Right atrium auricular region (tissue), 2 donors: ENCODE results near the gene DNAH5. TPM values are rescaled to one million over a fixed set of nuclear protein-coding genes. Genes with fewer than 3 reads are reported as not detected.

ENCODE experiments used
- DNase-seq: peaks from one replicate; pipeline ENCODE4 v3.0.0-alpha.2; 2019; ENCODE audit warnings: low spot score
- H3K27ac ChIP-seq, 2 donors: fragments of 200-600 bp; sonication (generic); 1 replicate in 1 of 2; 2 replicates in 1 of 2; pipeline ENCODE4 v1.5.1; 2016 to 2019
- H3K27me3 ChIP-seq, 2 donors: fragments of 200-600 bp; sonication (generic); one replicate each; pipeline versions ENCODE4 v1.5.1 to v1.6.0; 2017 to 2019
- H3K36me3 ChIP-seq: fragments of 200-600 bp; sonication (generic); one replicate; pipeline ENCODE4 v1.5.1; 2016
- H3K4me1 ChIP-seq, 2 donors: fragments of 200-600 bp; sonication (generic); one replicate each; pipeline versions ENCODE4 v1.5.1 to v1.6.0; 2017 to 2019
- H3K4me3 ChIP-seq, 2 donors: fragments of 200-600 bp; sonication (generic); 1 replicate in 1 of 2; 2 replicates in 1 of 2; pipeline ENCODE4 v1.5.1; 2017 to 2019; ENCODE audit warnings: mild to moderate bottlenecking in 1 of 2, moderate library complexity in 1 of 2
- H3K9me3 ChIP-seq, 2 donors: fragments of 200-600 bp; sonication (generic); one replicate each; pipeline ENCODE4 v1.5.1; 2019
- CTCF ChIP-seq, 2 donors: fragments of 200-600 bp; sonication (generic); IDR thresholded peaks; one replicate each; pipeline ENCODE4 v1.5.1; 2019; ENCODE audit warnings: antibody characterized with exemption in 2 of 2
- total RNA-seq, 2 donors: library from RNA; depleted of rRNA; stranded (reverse); fragments of >200 nt; gene quantifications; one replicate each; pipeline ENCODE4 v1.1.0, GENCODE V29; 2016

Gene DNAH5
- total RNA-seq, 2 donors from 2014 or later: 0.08 TPM; not detected in 1

- Histone ChIP-seq H3K4me3 (no peak overlapping the region), H3K9me3 (no peaks in the 10 kb centered on the region), H3K36me3 (no peaks in the 10 kb centered on the region), H3K4me1 (no peaks in the 10 kb centered on the region), H3K27ac (no peak overlapping the region), H3K27me3 (no peaks in the 10 kb centered on the region)
- no peak for DNase-seq
- TF ChIP-seq CTCF (IDR thresholded peaks at IDR 0.05): no peak
These were observed 25.4 kb downstream of the DNAH5 start for GRCh38 chr5:13919087-13919486.

- DNase-seq: no peak
- no peaks in the 10 kb centered on the region for H3K36me3 ChIP-seq
- H3K4me1 ChIP-seq: no peaks in the 10 kb centered on the region
- TF ChIP-seq CTCF (IDR thresholded peaks at IDR 0.05): no peak
- H3K9me3 ChIP-seq: no peaks in the 10 kb centered on the region
- no peak overlapping the region for H3K27ac ChIP-seq
- no peak overlapping the region for H3K4me3 ChIP-seq
- H3K27me3 ChIP-seq: no peaks in the 10 kb centered on the region
These were observed 27.4 kb downstream of the DNAH5 start for GRCh38 chr5:13917061-13917460.

- H3K27me3 ChIP-seq: no peaks in the 10 kb centered on the region
- no peak for TF ChIP-seq CTCF (IDR thresholded peaks at IDR 0.05)
- no peak for DNase-seq
- H3K4me1 ChIP-seq: no peaks in the 10 kb centered on the region
- H3K9me3 ChIP-seq: no peaks in the 10 kb centered on the region
- H3K36me3 ChIP-seq: no peaks in the 10 kb centered on the region
- H3K27ac ChIP-seq: no peak overlapping the region
- H3K4me3 ChIP-seq: no peak overlapping the region
These were observed 30.5 kb downstream of the DNAH5 start for GRCh38 chr5:13913962-13914361.

GRCh38 chr5:13910637-13911288 is 33.7 kb downstream of the DNAH5 start:
- Histone ChIP-seq H3K36me3 (no peaks in the 10 kb centered on the region), H3K4me3 (no peak overlapping the region), H3K4me1 (no peaks in the 10 kb centered on the region), H3K27me3 (no peaks in the 10 kb centered on the region), H3K27ac (no peak overlapping the region), H3K9me3 (no peaks in the 10 kb centered on the region)
- DNase-seq: no peak
- no peak for TF ChIP-seq CTCF (IDR thresholded peaks at IDR 0.05)

- no peak for DNase-seq
- Histone ChIP-seq H3K4me3 (no peak overlapping the region), H3K9me3 (no peaks in the 10 kb centered on the region), H3K27me3 (no peaks in the 10 kb centered on the region), H3K36me3 (no peaks in the 10 kb centered on the region), H3K4me1 (no peaks in the 10 kb centered on the region), H3K27ac (no peak overlapping the region)
- no peak for TF ChIP-seq CTCF (IDR thresholded peaks at IDR 0.05)
These were observed 34.3 kb downstream of the DNAH5 start for GRCh38 chr5:13910201-13910600.

- no peak for TF ChIP-seq CTCF (IDR thresholded peaks at IDR 0.05)
- H3K4me1 ChIP-seq: no peaks in the 10 kb centered on the region
- no peak overlapping the region for H3K4me3 ChIP-seq
- no peak for DNase-seq
- H3K9me3 ChIP-seq: peaks cover 0 to 4% of the 10 kb centered on the region in 2 donors
- H3K27me3 ChIP-seq: no peaks in the 10 kb centered on the region
- no peaks in the 10 kb centered on the region for H3K36me3 ChIP-seq
- no peak overlapping the region for H3K27ac ChIP-seq
These were observed 35.2 kb downstream of the DNAH5 start for GRCh38 chr5:13909271-13909670.
